Measurements from ENCODE around the gene GSTK1.

Gene GSTK1

DNA sequence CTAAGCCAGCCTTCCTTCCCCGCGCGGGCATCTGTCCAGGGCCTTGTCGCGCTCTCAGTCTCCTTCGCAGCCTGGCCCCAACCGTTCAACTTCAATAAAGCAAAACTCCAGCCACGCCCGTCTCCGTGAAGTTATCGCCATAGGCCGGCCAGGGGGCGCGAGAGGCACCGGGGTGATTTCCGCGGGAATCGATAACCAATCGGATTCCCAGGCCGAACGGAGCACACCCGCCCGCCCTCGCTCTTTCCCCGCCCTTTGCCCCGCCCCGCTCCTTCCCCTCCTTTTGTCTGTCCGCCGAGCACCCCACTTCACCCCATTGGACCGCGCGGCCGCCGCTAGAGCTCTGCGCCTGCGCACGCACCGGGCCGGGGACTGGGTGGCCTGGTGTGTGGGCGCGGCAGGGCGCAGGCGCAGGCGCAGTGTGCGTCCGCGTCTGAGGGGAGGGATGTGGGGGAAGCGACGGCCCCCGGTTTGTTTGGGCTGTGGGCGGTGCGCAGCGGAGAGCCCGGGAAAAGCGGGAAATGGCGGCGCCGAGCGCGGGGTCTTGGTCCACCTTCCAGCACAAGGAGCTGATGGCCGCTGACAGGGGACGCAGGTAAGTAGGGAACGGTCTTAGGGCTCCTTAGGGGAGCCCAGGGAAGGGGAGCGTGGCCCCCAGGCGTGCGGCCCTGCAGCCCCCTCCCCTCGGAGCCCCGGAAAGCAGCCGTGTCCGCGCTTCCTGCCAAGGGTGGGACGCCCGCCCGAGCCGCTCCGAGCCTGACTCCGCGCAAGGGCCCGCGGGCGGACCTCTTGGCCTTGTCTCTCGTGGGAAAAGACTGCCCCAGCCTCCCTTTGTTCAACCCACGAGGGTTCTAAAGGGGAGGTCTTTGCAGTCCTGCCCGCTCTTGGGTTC lies 24.9 kb downstream of the GSTK1 start, which contains the start of gene CASP2 (continued):
- TF ChIP-seq KLF10 (tag by site-specific recombination; IDR thresholded peaks at IDR 0.05) (peak; percentile 51), ZNF664 (tag by site-specific recombination; IDR thresholded peaks at IDR 0.05) (no peak), ZNF274 (IDR thresholded peaks at IDR 0.05; ENCODE audit: low read length) (no peak), ZNF274 (tag by site-specific recombination; IDR thresholded peaks at IDR 0.05; ENCODE audit: borderline replicate concordance) (no peak), SP7 (tag by site-specific recombination; IDR thresholded peaks at IDR 0.05) (peak; percentile 42; the same call in 1 of the 2 replicates), ZNF394 (tag by site-specific recombination; IDR thresholded peaks at IDR 0.05; ENCODE audit: borderline replicate concordance) (peak; percentile 33; the same call in 1 of the 2 replicates), ZNF560 (tag by site-specific recombination; IDR thresholded peaks at IDR 0.05; ENCODE audit: borderline replicate concordance) (no peak), ZNF785 (tag by site-specific recombination; IDR thresholded peaks at IDR 0.05) (no peak), ZNF132 (tag by site-specific recombination; IDR thresholded peaks at IDR 0.05; ENCODE audit: borderline replicate concordance) (no peak), ZNF24 (tag by site-specific recombination; IDR thresholded peaks at IDR 0.05) (peak; percentile 33; the same call in 1 of the 2 replicates), ZNF658 (tag by site-specific recombination; IDR thresholded peaks at IDR 0.05) (no peak), SP2 (tag by site-specific recombination; IDR thresholded peaks at IDR 0.05) (peak; percentile 94), BCL11A (tag by site-specific recombination; IDR thresholded peaks at IDR 0.05; ENCODE audit: low read depth) (no peak), ZNF223 (tag by site-specific recombination; IDR thresholded peaks at IDR 0.05) (no peak), ZNF558 (tag by site-specific recombination; IDR thresholded peaks at IDR 0.05) (no peak; the same call in 1 of the 2 replicates), ZNF404 (tag by site-specific recombination; IDR thresholded peaks at IDR 0.05) (no peak), SCRT1 (tag by site-specific recombination; IDR thresholded peaks at IDR 0.05; ENCODE audit: borderline replicate concordance) (no peak), ZNF585B (tag by site-specific recombination; IDR thresholded peaks at IDR 0.05) (no peak), ZNF529 (tag by site-specific recombination; IDR thresholded peaks at IDR 0.05; ENCODE audit: insufficient replicate concordance) (no peak), ZNF843 (tag by site-specific recombination; IDR thresholded peaks at IDR 0.05) (peak; percentile 9; the same call in 1 of the 2 replicates), GLIS1 (tag by site-specific recombination; IDR thresholded peaks at IDR 0.05) (peak; percentile 43), GFI1B (tag by site-specific recombination; IDR thresholded peaks at IDR 0.05) (no peak), KLF9 (tag by site-specific recombination; IDR thresholded peaks at IDR 0.05; ENCODE audit: low read depth) (peak; percentile 83), ZNF623 (tag by site-specific recombination; IDR thresholded peaks at IDR 0.05) (no peak)
- TF ChIP-seq, protein P1, sequence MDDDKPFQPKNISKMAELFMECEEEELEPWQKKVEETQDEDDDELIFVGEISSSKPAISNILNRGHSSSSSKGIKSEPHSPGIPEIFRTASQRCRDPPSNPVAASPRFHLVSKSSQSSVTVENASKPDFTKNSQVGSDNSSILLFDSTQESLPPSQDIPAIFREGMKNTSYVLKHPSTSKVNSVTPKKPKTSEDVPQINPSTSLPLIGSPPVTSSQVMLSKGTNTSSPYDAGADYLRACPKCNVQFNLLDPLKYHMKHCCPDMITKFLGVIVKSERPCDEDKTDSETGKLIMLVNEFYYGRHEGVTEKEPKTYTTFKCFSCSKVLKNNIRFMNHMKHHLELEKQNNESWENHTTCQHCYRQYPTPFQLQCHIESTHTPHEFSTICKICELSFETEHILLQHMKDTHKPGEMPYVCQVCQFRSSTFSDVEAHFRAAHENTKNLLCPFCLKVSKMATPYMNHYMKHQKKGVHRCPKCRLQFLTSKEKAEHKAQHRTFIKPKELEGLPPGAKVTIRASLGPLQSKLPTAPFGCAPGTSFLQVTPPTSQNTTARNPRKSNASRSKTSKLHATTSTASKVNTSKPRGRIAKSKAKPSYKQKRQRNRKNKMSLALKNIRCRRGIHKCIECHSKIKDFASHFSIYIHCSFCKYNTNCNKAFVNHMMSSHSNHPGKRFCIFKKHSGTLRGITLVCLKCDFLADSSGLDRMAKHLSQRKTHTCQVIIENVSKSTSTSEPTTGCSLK (tag by site-specific recombination; IDR thresholded peaks at IDR 0.05) = no peak
- TF ChIP-seq, protein P2, sequence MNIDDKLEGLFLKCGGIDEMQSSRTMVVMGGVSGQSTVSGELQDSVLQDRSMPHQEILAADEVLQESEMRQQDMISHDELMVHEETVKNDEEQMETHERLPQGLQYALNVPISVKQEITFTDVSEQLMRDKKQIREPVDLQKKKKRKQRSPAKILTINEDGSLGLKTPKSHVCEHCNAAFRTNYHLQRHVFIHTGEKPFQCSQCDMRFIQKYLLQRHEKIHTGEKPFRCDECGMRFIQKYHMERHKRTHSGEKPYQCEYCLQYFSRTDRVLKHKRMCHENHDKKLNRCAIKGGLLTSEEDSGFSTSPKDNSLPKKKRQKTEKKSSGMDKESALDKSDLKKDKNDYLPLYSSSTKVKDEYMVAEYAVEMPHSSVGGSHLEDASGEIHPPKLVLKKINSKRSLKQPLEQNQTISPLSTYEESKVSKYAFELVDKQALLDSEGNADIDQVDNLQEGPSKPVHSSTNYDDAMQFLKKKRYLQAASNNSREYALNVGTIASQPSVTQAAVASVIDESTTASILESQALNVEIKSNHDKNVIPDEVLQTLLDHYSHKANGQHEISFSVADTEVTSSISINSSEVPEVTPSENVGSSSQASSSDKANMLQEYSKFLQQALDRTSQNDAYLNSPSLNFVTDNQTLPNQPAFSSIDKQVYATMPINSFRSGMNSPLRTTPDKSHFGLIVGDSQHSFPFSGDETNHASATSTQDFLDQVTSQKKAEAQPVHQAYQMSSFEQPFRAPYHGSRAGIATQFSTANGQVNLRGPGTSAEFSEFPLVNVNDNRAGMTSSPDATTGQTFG (tag by site-specific recombination; IDR thresholded peaks at IDR 0.05; ENCODE audit: borderline replicate concordance) = no peak
- TF ChIP-seq, protein P3, sequence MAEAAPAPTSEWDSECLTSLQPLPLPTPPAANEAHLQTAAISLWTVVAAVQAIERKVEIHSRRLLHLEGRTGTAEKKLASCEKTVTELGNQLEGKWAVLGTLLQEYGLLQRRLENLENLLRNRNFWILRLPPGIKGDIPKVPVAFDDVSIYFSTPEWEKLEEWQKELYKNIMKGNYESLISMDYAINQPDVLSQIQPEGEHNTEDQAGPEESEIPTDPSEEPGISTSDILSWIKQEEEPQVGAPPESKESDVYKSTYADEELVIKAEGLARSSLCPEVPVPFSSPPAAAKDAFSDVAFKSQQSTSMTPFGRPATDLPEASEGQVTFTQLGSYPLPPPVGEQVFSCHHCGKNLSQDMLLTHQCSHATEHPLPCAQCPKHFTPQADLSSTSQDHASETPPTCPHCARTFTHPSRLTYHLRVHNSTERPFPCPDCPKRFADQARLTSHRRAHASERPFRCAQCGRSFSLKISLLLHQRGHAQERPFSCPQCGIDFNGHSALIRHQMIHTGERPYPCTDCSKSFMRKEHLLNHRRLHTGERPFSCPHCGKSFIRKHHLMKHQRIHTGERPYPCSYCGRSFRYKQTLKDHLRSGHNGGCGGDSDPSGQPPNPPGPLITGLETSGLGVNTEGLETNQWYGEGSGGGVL (tag by site-specific recombination; IDR thresholded peaks at IDR 0.05) = peak; percentile 81
- TF ChIP-seq, protein P4, sequence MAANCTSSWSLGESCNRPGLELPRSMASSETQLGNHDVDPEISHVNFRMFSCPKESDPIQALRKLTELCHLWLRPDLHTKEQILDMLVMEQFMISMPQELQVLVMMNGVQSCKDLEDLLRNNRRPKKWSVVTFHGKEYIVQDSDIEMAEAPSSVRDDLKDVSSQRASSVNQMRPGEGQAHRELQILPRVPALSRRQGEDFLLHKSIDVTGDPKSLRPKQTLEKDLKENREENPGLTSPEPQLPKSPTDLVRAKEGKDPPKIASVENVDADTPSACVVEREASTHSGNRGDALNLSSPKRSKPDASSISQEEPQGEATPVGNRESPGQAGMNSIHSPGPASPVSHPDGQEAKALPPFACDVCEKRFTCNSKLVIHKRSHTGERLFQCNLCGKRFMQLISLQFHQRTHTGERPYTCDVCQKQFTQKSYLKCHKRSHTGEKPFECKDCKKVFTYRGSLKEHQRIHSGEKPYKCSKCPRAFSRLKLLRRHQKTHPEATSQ (tag by site-specific recombination; IDR thresholded peaks at IDR 0.05) = 0 out of 2 replicates have a peak, but pooled peaks have one; percentile 30

All from HEK293 (cell line).